K562 (cell line): ENCODE data around the gene NCOA1. TPM values are rescaled to one million over a fixed set of nuclear protein-coding genes. Genes with fewer than 3 reads are reported as not detected.

Experiments used
- ATAC-seq: fragments of 200-7000 bp; cut with Tn5 transposase; 3 replicates; pipeline ENCODE4 v1.9.1; 2020; ENCODE audit warnings: moderate library complexity
- BruUV-seq: library from RNA; stranded (reverse); fragments of 400-500 nt; replicated peaks from 2 replicates; lab custom pipeline; 2021; lab: Mats Ljungman, UMichigan
- CTCF ChIA-PET: fragments of 300-600 bp; formaldehyde crosslinking; extraction: SDS; loops from one replicate; lab custom pipeline; 2021; ENCODE audit warnings: low intra/inter-chr PET ratio; lab: Yijun Ruan, JAX
- POLR2A ChIA-PET: fragments of 300-600, 350-650 bp; sonication (Branson Sonifier 250); formaldehyde crosslinking; extraction: SDS; loops from one replicate; lab custom pipeline; 2021; ENCODE audit warnings: antibody characterized with exemption, inconsistent platforms; lab: Yijun Ruan, JAX
- DNase-seq, 4 experiments: peaks; one replicate each; pipeline versions ENCODE4 v3.0.0 to v3.0.0-alpha.2; 2011 to 2018; ENCODE audit warnings: low spot score in 3 of 4, mixed read lengths in 3 of 4; ENCODE audit errors: extremely low read depth in 1 of 4
- FAIRE-seq: peaks from 2 replicates; lab custom pipeline; 2011; peaks lifted over from hg19 to GRCh38; lab: Jason Lieb, UNC
- H2AFZ ChIP-seq: 2 replicates; pipeline ENCODE4 v1.6.0; 2011; ENCODE audit warnings: low read depth, low read length, control low read depth, inconsistent platforms
- H3K27ac ChIP-seq: fragments of 200-600 bp; 3 replicates; pipeline ENCODE4 v1.8.0; 2011; ENCODE audit warnings: low read depth, mild to moderate bottlenecking, control low read depth, inconsistent platforms, low read length, moderate library complexity, mixed read lengths; ENCODE audit errors: extremely low read depth
- H3K27me3 ChIP-seq, 2 experiments: fragments of 300-600 bp in 1 of 2; 2 replicates in 1 of 2; 3 replicates in 1 of 2; pipeline versions ENCODE4 v1.6.0 to v1.8.0; 2011; ENCODE audit warnings: inconsistent platforms in 2 of 2, low read length in 2 of 2, mild to moderate bottlenecking in 1 of 2, mixed read lengths in 1 of 2, moderate library complexity in 1 of 2; ENCODE audit not compliant: control insufficient read depth in 2 of 2, insufficient read depth in 2 of 2
- H3K36me3 ChIP-seq: fragments of 300-600 bp; 3 replicates; pipeline ENCODE4 v1.8.0; 2011; ENCODE audit warnings: mild to moderate bottlenecking, low read length, inconsistent platforms; ENCODE audit not compliant: control insufficient read depth, insufficient read depth
- H3K4me1 ChIP-seq, 2 experiments: fragments of 200-600 bp in 1 of 2; replicated peaks in 1 of 2; 2 replicates in 1 of 2; 3 replicates in 1 of 2; pipeline versions ENCODE4 v1.5.1 to v1.8.0; 2011; ENCODE audit warnings: inconsistent platforms in 2 of 2, low read length in 2 of 2, mild to moderate bottlenecking in 1 of 2, mixed read lengths in 1 of 2, moderate library complexity in 1 of 2; ENCODE audit not compliant: control insufficient read depth in 2 of 2, insufficient read depth in 2 of 2
- H3K4me2 ChIP-seq: 2 replicates; pipeline ENCODE4 v1.6.1; 2011; ENCODE audit warnings: low read length, control low read depth, inconsistent platforms, mixed read lengths; ENCODE audit not compliant: insufficient read depth
- H3K4me3 ChIP-seq: fragments of 200-600 bp; sonication (generic), shearing (Covaris generic); 2 replicates; pipeline ENCODE4 v1.5.1; 2016; ENCODE audit warnings: control low read depth, inconsistent platforms
- H3K79me2 ChIP-seq: fragments of 200-600 bp; 3 replicates; pipeline ENCODE4 v1.8.0; 2011; ENCODE audit warnings: low read length, inconsistent platforms; ENCODE audit not compliant: control insufficient read depth, insufficient read depth
- H3K9ac ChIP-seq, 2 experiments: 2 replicates each; pipeline versions ENCODE4 v1.6.0 to v1.6.1; 2011; ENCODE audit warnings: low read depth in 2 of 2, low read length in 2 of 2, control low read depth in 1 of 2, inconsistent platforms in 1 of 2, mild to moderate bottlenecking in 1 of 2, mixed read lengths in 1 of 2; ENCODE audit not compliant: insufficient read depth in 1 of 2
- H3K9me1 ChIP-seq: one replicate; pipeline ENCODE4 v1.6.0; 2011; ENCODE audit warnings: inconsistent platforms, mild to moderate bottlenecking, low read length, moderate library complexity; ENCODE audit not compliant: control insufficient read depth, insufficient read depth
- H3K9me3 ChIP-seq: replicated peaks from 2 replicates; pipeline ENCODE4 v1.5.1; 2011; ENCODE audit warnings: low read depth, low read length, inconsistent platforms; ENCODE audit not compliant: control insufficient read depth, insufficient read depth
- H4K20me1 ChIP-seq: replicated peaks from 2 replicates; pipeline ENCODE4 v1.6.1; 2011; ENCODE audit warnings: low read length, inconsistent platforms, mixed read lengths; ENCODE audit not compliant: control insufficient read depth, insufficient read depth
- BACH1 ChIP-seq: fragments of 200-800 bp; sonication (Bioruptor generic); IDR thresholded peaks from 2 replicates; pipeline ENCODE4 v1.6.1; 2016; ENCODE audit warnings: missing genetic modification characterization, missing compliant biosample characterization
- BRCA1 ChIP-seq, 2 experiments: fragments of 450-650 bp in 1 of 2; sonication (generic) in 1 of 2; formaldehyde crosslinking in 1 of 2; IDR thresholded peaks; 2 replicates each; pipeline versions ENCODE4 v1.5.0 to v1.6.1; 2017 to 2020; ENCODE audit warnings: mild to moderate bottlenecking in 1 of 2, missing genetic modification reagents in 1 of 2
- KLF1 ChIP-seq: fragments of 450-650 bp; IDR thresholded peaks from 2 replicates; pipeline ENCODE4 v1.6.1; 2016; ENCODE audit warnings: missing genetic modification characterization, missing compliant biosample characterization
- SAFB ChIP-seq: fragments of 200-400 bp; formaldehyde crosslinking; IDR thresholded peaks from 2 replicates; pipeline ENCODE4 v1.6.1; 2017; ENCODE audit warnings: low read depth, low read length, borderline replicate concordance
- SIX5 ChIP-seq, 2 experiments: IDR thresholded peaks; 2 replicates each; pipeline ENCODE4 v1.6.1; 2011; ENCODE audit warnings: low read length in 2 of 2, borderline replicate concordance in 1 of 2, low read depth in 1 of 2, mild to moderate bottlenecking in 1 of 2, moderate library complexity in 1 of 2; ENCODE audit not compliant: insufficient read depth in 1 of 2
- TCF7 ChIP-seq: sonication (generic); IDR thresholded peaks from 2 replicates; pipeline ENCODE4 v1.6.1; 2016; ENCODE audit warnings: antibody characterized with exemption, borderline replicate concordance
- YY1 ChIP-seq, 3 experiments: IDR thresholded peaks; 2 replicates each; pipeline ENCODE4 v1.6.1; 2011; ENCODE audit warnings: low read length in 2 of 3, mild to moderate bottlenecking in 2 of 3, moderate library complexity in 2 of 3, borderline replicate concordance in 1 of 3, control low read depth in 1 of 3, low read depth in 1 of 3; ENCODE audit not compliant: insufficient read depth in 3 of 3, insufficient replicate concordance in 2 of 3, control insufficient read depth in 1 of 3, insufficient read length in 1 of 3; ENCODE audit errors: extremely low read depth in 1 of 3
- ZKSCAN3 ChIP-seq: fragments of 250-450 bp; sonication (Bioruptor Pico); IDR thresholded peaks from 2 replicates; pipeline ENCODE4 v1.4.0; 2020
- ZNF134 ChIP-seq: fragments of 250-450 bp; sonication (Bioruptor Pico); conservative IDR thresholded peaks from 2 replicates; pipeline ENCODE4 v1.4.0; 2020
- ZNF24 ChIP-seq: fragments of 450-650 bp; IDR thresholded peaks from 2 replicates; pipeline ENCODE4 v1.6.1; 2016
- ZNF408 ChIP-seq: fragments of 250-450 bp; sonication (Bioruptor Pico); IDR thresholded peaks from 2 replicates; pipeline ENCODE4 v1.4.0; 2020; ENCODE audit warnings: low read depth, mild to moderate bottlenecking, moderate library complexity
- ZNF589 ChIP-seq: fragments of 200-800 bp; sonication (Bioruptor generic); IDR thresholded peaks from 2 replicates; pipeline ENCODE4 v1.6.1; 2016; ENCODE audit warnings: low read depth, missing genetic modification characterization, missing compliant biosample characterization
- in situ Hi-C: fragments of 300-500 bp; cut with MboI; formaldehyde crosslinking; loops from 4 replicates; pipeline ENCODE4 v1.15.0; 2018; ENCODE audit warnings: inconsistent platforms, mixed read lengths
- intact Hi-C: fragments of 100-400 bp; cut with micrococcal nuclease; formaldehyde crosslinking; loops from 2 replicates; pipeline ENCODE4 v1.14.2; 2022
- polyA plus RNA-seq, 8 experiments: library from polyadenylated mRNA; depleted of rRNA in 4 of 8; stranded (reverse) in 5 of 8; unstranded in 3 of 8; fragments of >200 nt; fragmentation: Nextera tagmentation in 2 of 8; fragmentation: Illumina TruSeq in 1 of 8; extraction: Ambion mirVana in 2 of 8; extraction: Trizol in 1 of 8; gene quantifications; 2 replicates each; pipeline versions ENCODE4 v1.2.1 to v1.2.3, GENCODE V29; 2011 to 2014; ENCODE audit warnings: inconsistent platforms in 1 of 8, missing spikeins in 1 of 8
- total RNA-seq, 7 experiments: library from RNA; depleted of rRNA in 6 of 7; stranded (reverse); fragments of >200 nt in 6 of 7; fragmentation: Illumina TruSeq in 2 of 7; extraction: Trizol in 2 of 7; gene quantifications; 2 replicates each; pipeline versions ENCODE4 v1.2.1 to v1.2.3, GENCODE V29; 2011 to 2021; ENCODE audit warnings: low replicate concordance in 1 of 7
- TF ChIP-seq, protein P1 (sequence below): sonication (generic); formaldehyde crosslinking; IDR thresholded peaks from 2 replicates; pipeline ENCODE4 v1.9.0; 2022; ENCODE audit warnings: mild to moderate bottlenecking, missing genetic modification reagents
- TF ChIP-seq, protein P2 (sequence below): fragments of 200-800 bp; sonication (Bioruptor generic); IDR thresholded peaks from 2 replicates; pipeline ENCODE4 v1.6.1; 2017; ENCODE audit warnings: missing genetic modification characterization, missing compliant biosample characterization

NCOA1 gene
- total and polyA plus RNA-seq, 9 of the 15 experiments (the other 6 are each of a cell fraction or from before 2014, with no cell fraction given), result 4.9 to 25.7 (median 17.0) TPM

DNA sequence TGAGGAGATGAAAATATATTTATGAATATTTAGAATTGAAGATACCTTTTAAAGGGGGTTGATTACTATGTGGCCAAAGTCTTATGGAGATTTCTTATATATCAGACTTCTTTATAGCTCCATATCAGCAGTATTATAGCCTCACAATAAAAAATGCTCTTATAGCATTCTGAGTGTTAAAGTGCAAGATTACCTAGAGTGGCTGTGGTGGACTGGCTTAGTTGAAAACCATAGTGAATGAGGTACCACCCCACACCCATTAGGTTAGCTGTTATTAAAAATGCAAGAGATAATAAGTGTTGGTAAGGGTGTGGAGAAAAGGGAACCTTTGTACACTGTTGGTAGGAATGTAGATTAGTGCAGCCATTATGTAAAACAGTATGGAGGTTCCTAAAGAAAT lies 39.7 kb downstream of the NCOA1 start:
- Histone ChIP-seq H3K27ac (no peak overlapping the region), H4K20me1 (no peaks in the 10 kb centered on the region), H3K27me3 (no peaks in the 10 kb centered on the region), H3K4me2 (no peak overlapping the region), H3K9me3 (peaks cover 2% of the 10 kb centered on the region; the same call in 1 of the 2 replicates), H3K4me1 (no peaks in the 10 kb centered on the region), H3K36me3 (no peaks in the 10 kb centered on the region), H3K4me3 (no peak overlapping the region), H3K9ac (no peak overlapping the region), H2AFZ (no peak overlapping the region), H3K79me2 (peaks cover 33% of the 10 kb centered on the region), H3K9me1 (no peaks in the 10 kb centered on the region)
- TF ChIP-seq BRCA1 (IDR thresholded peaks at IDR 0.05), result no peak
- TF ChIP-seq BRCA1 (CRISPR knock-in tag; IDR thresholded peaks at IDR 0.05), result no peak
- TF ChIP-seq ZNF24, result no peak
- TF ChIP-seq ZNF589, result no peak
- no peak for TF ChIP-seq ZNF408 (CRISPR knock-in tag)
- TF ChIP-seq YY1 (IDR thresholded peaks at IDR 0.05; ENCODE audit: borderline replicate concordance in 1 of 3, control insufficient read depth in 1 of 3, extremely low read depth in 1 of 3, insufficient read depth in 3 of 3, insufficient read length in 1 of 3, insufficient replicate concordance in 2 of 3, low read depth in 1 of 3, low read length in 2 of 3), result no peak
- TF ChIP-seq ZKSCAN3 (CRISPR knock-in tag), result no peak
- TF ChIP-seq SAFB, result no peak
- TF ChIP-seq, protein P1, sequence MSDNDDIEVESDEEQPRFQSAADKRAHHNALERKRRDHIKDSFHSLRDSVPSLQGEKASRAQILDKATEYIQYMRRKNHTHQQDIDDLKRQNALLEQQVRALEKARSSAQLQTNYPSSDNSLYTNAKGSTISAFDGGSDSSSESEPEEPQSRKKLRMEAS (CRISPR knock-in tag), result no peak
- no peak for TF ChIP-seq SIX5 (IDR thresholded peaks at IDR 0.05; ENCODE audit: borderline replicate concordance in 1 of 2, insufficient read depth in 1 of 2, low read depth in 1 of 2, low read length in 2 of 2)
- no peak for TF ChIP-seq BACH1
- TF ChIP-seq ZNF134 (CRISPR knock-in tag), result no peak
- TF ChIP-seq TCF7, result no peak
- TF ChIP-seq, protein P2, sequence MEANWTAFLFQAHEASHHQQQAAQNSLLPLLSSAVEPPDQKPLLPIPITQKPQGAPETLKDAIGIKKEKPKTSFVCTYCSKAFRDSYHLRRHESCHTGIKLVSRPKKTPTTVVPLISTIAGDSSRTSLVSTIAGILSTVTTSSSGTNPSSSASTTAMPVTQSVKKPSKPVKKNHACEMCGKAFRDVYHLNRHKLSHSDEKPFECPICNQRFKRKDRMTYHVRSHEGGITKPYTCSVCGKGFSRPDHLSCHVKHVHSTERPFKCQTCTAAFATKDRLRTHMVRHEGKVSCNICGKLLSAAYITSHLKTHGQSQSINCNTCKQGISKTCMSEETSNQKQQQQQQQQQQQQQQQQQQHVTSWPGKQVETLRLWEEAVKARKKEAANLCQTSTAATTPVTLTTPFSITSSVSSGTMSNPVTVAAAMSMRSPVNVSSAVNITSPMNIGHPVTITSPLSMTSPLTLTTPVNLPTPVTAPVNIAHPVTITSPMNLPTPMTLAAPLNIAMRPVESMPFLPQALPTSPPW (CRISPR knock-in tag), result no peak
- TF ChIP-seq KLF1, result no peak
- CTCF ChIA-PET, result no interaction called here
- FAIRE-seq (no peak), ATAC-seq (no peak), DNase-seq (no peak)
- no TSS peak for BruUV-seq
- intact Hi-C loops (no loop called here), in situ Hi-C loops (no loop called here)
- POLR2A ChIA-PET, result interaction anchor here (1.4 kb wide), 1 partner anchor 37 kb away, joined by 3 read pairs; no protein-coding TSS in a partner anchor
